ENCODE measurements around the gene GALNT18.

GALNT18 gene

GRCh38 chr11:11659567-11660362, 38.0 kb upstream of the GALNT18 start:
- H3K4me3 ChIP-seq (replicated peaks; ENCODE audit: insufficient read depth, low read length): no peak overlapping the region
- no peak for DNase-seq (ENCODE audit: low read depth in 1 of 2, low spot score in 1 of 2)

GRCh38 chr11:11657218-11657955, 35.6 kb upstream of the GALNT18 start:
- no peak overlapping the region for H3K27ac ChIP-seq (replicated peaks)
- H3K4me3 ChIP-seq (replicated peaks; ENCODE audit: insufficient read depth, low read length): no peak overlapping the region
- peaks cover 5% of the 10 kb centered on the region for H3K27me3 ChIP-seq (ENCODE audit: insufficient read depth, poor library complexity, severe bottlenecking)
- DNase-seq (ENCODE audit: low read depth in 1 of 2, low spot score in 1 of 2): no peak
- TF ChIP-seq SPI1 (IDR thresholded peaks at IDR 0.05; ENCODE audit: borderline replicate concordance, low read depth) (no peak), GABPA (IDR thresholded peaks at IDR 0.05; ENCODE audit: low read depth) (no peak), POLR2AphosphoS5 (IDR thresholded peaks at IDR 0.05; ENCODE audit: low read depth) (no peak), CTCF (IDR thresholded peaks at IDR 0.05; ENCODE audit: insufficient read depth, low read length) (no peak), REST (IDR thresholded peaks at IDR 0.05; ENCODE audit: insufficient replicate concordance, low read depth) (no peak)

More at GRCh38 chr11:11659567-11660362, 38.0 kb upstream of the GALNT18 start:
- no peak for TF ChIP-seq GABPA (IDR thresholded peaks at IDR 0.05; ENCODE audit: low read depth)
- no peak for TF ChIP-seq POLR2AphosphoS5 (IDR thresholded peaks at IDR 0.05; ENCODE audit: low read depth)
- TF ChIP-seq CTCF (IDR thresholded peaks at IDR 0.05; ENCODE audit: insufficient read depth, low read length): no peak
- TF ChIP-seq SPI1 (IDR thresholded peaks at IDR 0.05; ENCODE audit: borderline replicate concordance, low read depth): no peak
- no peak for TF ChIP-seq REST (IDR thresholded peaks at IDR 0.05; ENCODE audit: insufficient replicate concordance, low read depth)
- Histone ChIP-seq H3K27me3 (ENCODE audit: insufficient read depth, poor library complexity, severe bottlenecking) (peaks cover 2% of the 10 kb centered on the region), H3K27ac (replicated peaks) (no peak overlapping the region)

- H3K4me3 ChIP-seq (replicated peaks; ENCODE audit: insufficient read depth, low read length): no peak overlapping the region
- H3K27ac ChIP-seq (replicated peaks): no peak overlapping the region
- H3K27me3 ChIP-seq (ENCODE audit: insufficient read depth, poor library complexity, severe bottlenecking): peaks cover 7% of the 10 kb centered on the region
- TF ChIP-seq SPI1 (IDR thresholded peaks at IDR 0.05; ENCODE audit: borderline replicate concordance, low read depth) (no peak), GABPA (IDR thresholded peaks at IDR 0.05; ENCODE audit: low read depth) (no peak), REST (IDR thresholded peaks at IDR 0.05; ENCODE audit: insufficient replicate concordance, low read depth) (no peak), CTCF (IDR thresholded peaks at IDR 0.05; ENCODE audit: insufficient read depth, low read length) (no peak), POLR2AphosphoS5 (IDR thresholded peaks at IDR 0.05; ENCODE audit: low read depth) (no peak)
- DNase-seq (ENCODE audit: low read depth in 1 of 2, low spot score in 1 of 2): no peak
These were observed 19.8 kb upstream of the GALNT18 start for GRCh38 chr11:11641581-11641980.
